H1 (cell line): ENCODE data around the gene ALG3.

ENCODE experiments used
- CBX8 ChIP-seq: fragments of 300-800, 300-1000 bp; sonication (generic); IDR thresholded peaks from 2 replicates; pipeline ENCODE4 v1.7.1; 2016; ENCODE audit warnings: low read depth, low read length, borderline replicate concordance
- CHD7 ChIP-seq: fragments of 300-600 bp; sonication (generic); IDR thresholded peaks from 2 replicates; pipeline ENCODE4 v1.7.1; 2012; ENCODE audit warnings: low read length, moderate library complexity, mild to moderate bottlenecking, inconsistent platforms; ENCODE audit not compliant: insufficient replicate concordance
- CREB1 ChIP-seq: IDR thresholded peaks from 2 replicates; pipeline ENCODE4 v1.6.1; 2012; ENCODE audit warnings: inconsistent platforms
- CTCF ChIP-seq, 3 experiments: IDR thresholded peaks; 1 replicate in 2 of 3; 2 replicates in 1 of 3; pipeline versions ENCODE4 v1.5.1 to v1.6.1; 2011; ENCODE audit warnings: low read length in 3 of 3, mild to moderate bottlenecking in 3 of 3, inconsistent platforms in 2 of 3, low read depth in 1 of 3, moderate library complexity in 1 of 3; ENCODE audit not compliant: insufficient read depth in 1 of 3; ENCODE audit errors: control extremely low read depth in 1 of 3
- EZH2 ChIP-seq: fragments of 200-600 bp; sonication (generic); IDR thresholded peaks from 2 replicates; pipeline ENCODE4 v1.7.1; 2012; ENCODE audit warnings: low read depth, mild to moderate bottlenecking, moderate library complexity, low read length, inconsistent platforms; ENCODE audit not compliant: severe bottlenecking
- GTF2F1 ChIP-seq: IDR thresholded peaks from 2 replicates; pipeline ENCODE4 v1.6.1; 2012; ENCODE audit warnings: low read depth, low read length, improper control_type of control experiment, borderline replicate concordance
- POLR2AphosphoS5 ChIP-seq: IDR thresholded peaks from 2 replicates; pipeline ENCODE4 v1.6.1; 2011; ENCODE audit warnings: low read depth, low read length
- RBBP5 ChIP-seq: IDR thresholded peaks from 2 replicates; pipeline ENCODE4 v1.7.1; 2012; ENCODE audit warnings: low read depth, mild to moderate bottlenecking, inconsistent platforms, low read length, moderate library complexity, borderline replicate concordance
- SP1 ChIP-seq: IDR thresholded peaks from 2 replicates; pipeline ENCODE4 v1.6.1; 2011; ENCODE audit warnings: low read depth, low read length
- SRF ChIP-seq: IDR thresholded peaks from 2 replicates; pipeline ENCODE4 v1.6.1; 2011; ENCODE audit warnings: mild to moderate bottlenecking, low read depth, low read length, moderate library complexity
- TAF1 ChIP-seq: IDR thresholded peaks from 2 replicates; pipeline ENCODE4 v1.6.1; 2011; ENCODE audit warnings: mild to moderate bottlenecking, low read depth, low read length
- TEAD4 ChIP-seq: IDR thresholded peaks from 2 replicates; pipeline ENCODE4 v1.6.1; 2012; ENCODE audit warnings: low read depth, low read length, inconsistent platforms, mixed read lengths
- YY1 ChIP-seq: IDR thresholded peaks from 2 replicates; pipeline ENCODE4 v1.6.1; 2011; ENCODE audit warnings: low read depth, mild to moderate bottlenecking, low read length
- TF ChIP-seq, protein P1 (sequence below): IDR thresholded peaks from 2 replicates; pipeline ENCODE4 v1.6.1; 2012; ENCODE audit warnings: inconsistent platforms

GRCh38 chr3:184230603-184231528 lies 17.9 kb downstream of the ALG3 start:
- TF ChIP-seq CTCF (IDR thresholded peaks at IDR 0.05; ENCODE audit: control extremely low read depth in 1 of 3, insufficient read depth in 1 of 3, low read depth in 1 of 3, low read length in 3 of 3) (no peak), CBX8 (no peak), TEAD4 (no peak), GTF2F1 (no peak), CREB1 (no peak), POLR2AphosphoS5 (no peak), YY1 (no peak), CHD7 (no peak), TAF1 (no peak), SRF (no peak), RBBP5 (no peak), SP1 (no peak), EZH2 (peak; percentile 80)
- TF ChIP-seq, protein P1, sequence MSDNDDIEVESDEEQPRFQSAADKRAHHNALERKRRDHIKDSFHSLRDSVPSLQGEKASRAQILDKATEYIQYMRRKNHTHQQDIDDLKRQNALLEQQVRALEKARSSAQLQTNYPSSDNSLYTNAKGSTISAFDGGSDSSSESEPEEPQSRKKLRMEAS: no peak
